ENCODE measurements around the gene PIF1. TPM values are rescaled to one million over a fixed set of nuclear protein-coding genes. Genes with fewer than 3 reads are reported as not detected.
"Not testable (repeated sequence)": the region's sequence is repeated elsewhere in the genome, so short reads cannot be mapped to it uniquely, and the experiment has no call there.

Gene PIF1
- total and polyA plus RNA-seq, 2 of the 4 experiments (the other 2 are of a cell fraction) = 3.9 to 19.9 TPM

- WGBS, 2 experiments (ENCODE audit: extremely low coverage in 2 of 2, insufficient read length in 1 of 2) = no CpG with 5 or more reads among the region's 29 CpGs
- H3K23ac ChIP-seq (ENCODE audit: low read depth, low read length); ATAC-seq (ENCODE audit: low read depth); H3K9me1 ChIP-seq (ENCODE audit: insufficient read depth, low read length); H3K4me2 ChIP-seq (ENCODE audit: low read depth, low read length); H2AK9ac ChIP-seq (replicated peaks; ENCODE audit: low read depth, low read length, poor library complexity); H4K8ac ChIP-seq (ENCODE audit: low read depth in 2 of 2, low read length in 2 of 2); H3K27me3 ChIP-seq (ENCODE audit: control insufficient read depth, insufficient read depth, low read length); intact Hi-C loops (cut with micrococcal nuclease); H4K20me1 ChIP-seq (ENCODE audit: insufficient read depth, low read length); H3K56ac ChIP-seq (ENCODE audit: extremely low read depth, insufficient read depth, low read length); H2BK120ac ChIP-seq (ENCODE audit: low read depth, low read length); CTCF ChIA-PET; H3K36me3 ChIP-seq (ENCODE audit: control insufficient read depth, insufficient read depth, low read length); H2BK20ac ChIP-seq (ENCODE audit: low read depth, low read length); in situ Hi-C loops (cut with MboI; ENCODE audit: low sequenced_read_pairs); H2BK15ac ChIP-seq (ENCODE audit: low read depth, low read length); H3K79me1 ChIP-seq (ENCODE audit: low read depth in 1 of 2, low read length in 2 of 2); H2AK5ac ChIP-seq (ENCODE audit: low read depth, low read length); H3K4me3 ChIP-seq (ENCODE audit: insufficient read depth, low read depth, low read length); H3K27ac ChIP-seq (ENCODE audit: insufficient read depth, low read length); H3K4me1 ChIP-seq (ENCODE audit: control insufficient read depth, insufficient read depth, low read length); H2BK5ac ChIP-seq (ENCODE audit: low read depth, low read length, poor library complexity, severe bottlenecking); H2AFZ ChIP-seq (replicated peaks; ENCODE audit: low read length, poor library complexity); dilution Hi-C loops (cut with HindIII; ENCODE audit: low sequenced_read_pairs, unreplicated experiment); POLR2A ChIA-PET (ENCODE audit: unreplicated experiment); H3K14ac ChIP-seq (replicated peaks; ENCODE audit: low read depth, low read length); H3K9me3 ChIP-seq (ENCODE audit: control insufficient read depth, insufficient read depth, low read length); H4K91ac ChIP-seq (ENCODE audit: insufficient read depth, low read depth, low read length); H4K5ac ChIP-seq (ENCODE audit: low read depth, low read length); H3K9ac ChIP-seq (ENCODE audit: low read depth, low read length); H3K4ac ChIP-seq (ENCODE audit: low read depth, low read length); BruUV-seq (replicated peaks); DNase-seq; H3K18ac ChIP-seq (ENCODE audit: low read depth, low read length): not testable (repeated sequence)
These were observed 26.5 kb downstream of the PIF1 start for GRCh38 chr15:64798905-64799304.

DNA sequence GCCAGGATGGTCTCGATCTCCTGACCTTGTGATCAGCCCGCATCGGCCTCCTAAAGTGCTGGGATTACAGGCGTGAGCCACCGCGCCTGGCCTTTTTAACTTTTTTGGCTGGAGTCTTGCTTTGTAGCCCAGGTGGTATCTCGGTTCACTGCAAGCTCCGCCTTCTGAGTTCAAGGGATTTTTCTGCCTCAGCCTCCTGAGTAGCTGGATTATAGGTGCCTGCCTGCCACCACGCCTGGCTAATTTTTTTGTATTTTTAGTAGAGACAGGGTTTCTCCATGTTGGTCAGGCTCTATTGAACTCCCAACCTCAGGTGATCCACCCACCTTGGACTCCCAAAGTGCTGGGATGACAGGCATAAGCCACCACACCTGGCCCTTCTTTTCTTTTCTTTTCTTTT, 29.5 kb downstream of the PIF1 start:
- H3K4me1 ChIP-seq (ENCODE audit: control insufficient read depth, insufficient read depth, low read length); H2BK120ac ChIP-seq (ENCODE audit: low read depth, low read length); H3K9ac ChIP-seq (ENCODE audit: low read depth, low read length); H4K8ac ChIP-seq (ENCODE audit: low read depth in 2 of 2, low read length in 2 of 2); H2BK15ac ChIP-seq (ENCODE audit: low read depth, low read length); BruUV-seq (replicated peaks); H4K91ac ChIP-seq (ENCODE audit: insufficient read depth, low read depth, low read length); dilution Hi-C loops (cut with HindIII; ENCODE audit: low sequenced_read_pairs, unreplicated experiment); H2AK9ac ChIP-seq (replicated peaks; ENCODE audit: low read depth, low read length, poor library complexity); H3K14ac ChIP-seq (replicated peaks; ENCODE audit: low read depth, low read length); H4K5ac ChIP-seq (ENCODE audit: low read depth, low read length); H2BK5ac ChIP-seq (ENCODE audit: low read depth, low read length, poor library complexity, severe bottlenecking); H3K79me1 ChIP-seq (ENCODE audit: low read depth in 1 of 2, low read length in 2 of 2); intact Hi-C loops (cut with micrococcal nuclease); H3K4me3 ChIP-seq (ENCODE audit: insufficient read depth, low read depth, low read length); H3K23ac ChIP-seq (ENCODE audit: low read depth, low read length); H4K20me1 ChIP-seq (ENCODE audit: insufficient read depth, low read length); H2AK5ac ChIP-seq (ENCODE audit: low read depth, low read length); POLR2A ChIA-PET (ENCODE audit: unreplicated experiment); ATAC-seq (ENCODE audit: low read depth); H3K9me3 ChIP-seq (ENCODE audit: control insufficient read depth, insufficient read depth, low read length); H3K9me1 ChIP-seq (ENCODE audit: insufficient read depth, low read length); H2BK20ac ChIP-seq (ENCODE audit: low read depth, low read length); H3K18ac ChIP-seq (ENCODE audit: low read depth, low read length); H3K27ac ChIP-seq (ENCODE audit: insufficient read depth, low read length); H3K36me3 ChIP-seq (ENCODE audit: control insufficient read depth, insufficient read depth, low read length); in situ Hi-C loops (cut with MboI; ENCODE audit: low sequenced_read_pairs); H2AFZ ChIP-seq (replicated peaks; ENCODE audit: low read length, poor library complexity); CTCF ChIA-PET; H3K4me2 ChIP-seq (ENCODE audit: low read depth, low read length); H3K56ac ChIP-seq (ENCODE audit: extremely low read depth, insufficient read depth, low read length); H3K27me3 ChIP-seq (ENCODE audit: control insufficient read depth, insufficient read depth, low read length); DNase-seq; H3K4ac ChIP-seq (ENCODE audit: low read depth, low read length): not testable (repeated sequence)
- 92% methylated on average over 4 of the region's 9 CpGs; no CpG with 5 or more reads in 1 of the 2 experiments for WGBS, 2 experiments (ENCODE audit: extremely low coverage in 2 of 2, insufficient read length in 1 of 2)

Data from IMR-90 (cell line).